NCI-H345 treated with DMSO at 0.1 percent for 48 hours (cell line): Measurements from ENCODE around the gene FANCG.

Source experiments
- DNase-seq: peaks from one replicate; lab custom pipeline; 2025; ENCODE audit not compliant: unreplicated experiment; lab: John Stamatoyannopoulos, UW

The FANCG gene

GRCh38 chr9:35103660-35104191 is 24.0 kb upstream of the FANCG start:
- DNase-seq, result no peak

GRCh38 chr9:35102769-35103659 is 23.3 kb upstream of the FANCG start, which contains the start of gene STOML2:
Gene STOML2, minus strand, starts transcription at chr9:35103131. Its CDS starts 37 bp downstream, at chr9:35103094.
- DNase-seq, result peak; percentile 93

- no peak for DNase-seq
Measured at GRCh38 chr9:35102465-35102768, 22.7 kb upstream of the FANCG start.

DNA sequence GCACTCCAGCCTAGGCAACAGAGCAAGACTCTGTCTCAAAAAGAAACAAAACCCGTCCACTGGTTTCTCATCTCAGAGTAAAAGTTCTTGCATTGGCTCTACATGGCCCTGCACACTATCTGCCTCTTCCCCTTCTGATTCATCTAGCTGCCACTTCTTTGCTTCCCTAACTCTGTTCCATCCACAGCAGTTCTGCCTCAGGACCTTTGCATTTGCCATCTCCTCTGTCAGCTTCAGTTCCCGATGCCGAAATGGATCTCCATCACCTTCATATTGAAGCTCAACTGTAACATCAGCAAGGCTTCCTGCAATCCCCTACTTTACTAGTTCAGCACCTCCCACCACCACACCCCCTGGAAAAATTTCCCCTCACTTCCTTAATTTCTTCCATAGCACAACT is 17.8 kb upstream of the FANCG start:
- no peak for DNase-seq

DNA sequence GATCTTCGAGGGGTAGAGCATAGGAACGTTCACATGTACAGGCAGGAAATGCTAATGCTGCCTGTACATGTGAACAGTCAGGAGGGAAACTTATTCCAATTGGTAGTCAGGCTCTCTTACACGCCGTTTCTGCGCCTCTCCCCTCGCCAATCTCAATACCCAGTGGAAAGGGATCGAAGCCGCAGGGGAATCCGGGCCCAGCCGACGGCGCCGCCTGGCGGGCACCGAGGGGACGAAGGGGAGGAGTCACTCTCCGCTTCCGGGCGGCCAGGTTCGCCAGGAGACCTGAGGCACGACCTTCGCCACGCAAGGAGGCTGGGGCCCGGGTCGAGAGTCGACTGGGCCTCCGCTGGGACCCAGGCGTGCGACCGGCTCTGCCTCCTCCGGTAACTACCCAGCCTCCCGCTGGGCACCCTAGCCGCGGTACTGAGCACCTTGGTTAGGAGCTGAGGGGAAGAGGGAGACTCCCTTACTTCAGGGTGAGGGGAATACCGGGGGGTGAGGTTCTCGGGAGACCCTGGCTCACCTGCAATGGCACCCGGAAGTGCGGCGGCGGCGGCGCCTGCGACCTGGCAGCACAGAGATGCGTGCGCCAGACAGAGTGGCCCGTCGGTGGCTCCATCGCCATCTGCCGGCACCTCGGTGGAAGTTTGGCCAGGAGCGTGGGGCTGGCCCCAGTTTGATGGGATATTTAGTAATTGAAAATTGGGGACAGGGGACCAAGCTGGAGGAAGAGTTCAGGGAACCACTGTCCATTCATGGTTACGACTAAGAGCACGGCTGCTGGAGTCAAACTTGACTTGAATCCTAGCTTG is 16.5 kb upstream of the FANCG start, which contains the start of gene PIGO:
TSS of gene PIGO (minus strand) at position 557 of the 815 bp plus-strand sequence. CDS start 1,026 bp downstream, outside the sequence.
- DNase-seq, result peak; percentile 79

DNA sequence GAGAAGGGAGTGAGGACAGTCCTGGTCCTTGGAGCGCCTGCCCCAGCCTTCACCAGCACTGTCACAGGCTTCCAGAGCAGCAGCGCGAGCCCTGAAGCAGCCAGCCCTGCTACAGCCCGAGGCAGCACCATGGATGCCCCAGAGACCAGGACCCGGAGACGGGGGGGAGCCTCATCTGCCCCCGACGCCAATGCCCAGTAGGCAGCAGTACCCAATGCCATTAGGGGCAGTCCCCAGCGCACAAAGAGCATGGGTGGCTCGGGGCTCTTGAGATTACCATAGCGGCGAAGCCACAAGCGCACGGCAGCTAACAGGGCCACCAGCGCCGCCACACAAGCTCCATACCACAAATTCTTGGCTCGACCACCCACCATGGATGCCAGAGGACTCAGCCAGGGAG is 11.8 kb upstream of the FANCG start:
- DNase-seq, result no peak

GRCh38 chr9:35089434-35089833 is 9.7 kb upstream of the FANCG start:
- no peak for DNase-seq

DNA sequence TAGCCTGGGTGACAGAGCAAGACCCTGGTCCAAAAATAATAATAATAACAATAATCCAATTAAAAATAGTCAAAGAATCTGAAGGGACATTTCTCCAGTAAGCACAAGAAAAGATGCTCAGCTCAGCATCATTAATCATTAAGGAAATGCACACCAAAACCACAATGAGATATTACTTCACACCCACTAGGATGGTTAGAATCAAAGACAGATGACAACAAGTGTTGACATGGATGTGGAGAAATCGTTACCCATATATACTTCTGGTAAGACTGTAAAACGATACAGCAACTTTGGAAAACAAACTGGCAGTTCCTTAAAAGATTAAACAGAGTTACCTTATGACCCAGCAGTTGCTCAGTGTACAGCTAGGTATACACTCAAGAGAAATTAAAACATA is 5.3 kb upstream of the FANCG start:
- DNase-seq, result no peak

- no peak for DNase-seq
Measured at GRCh38 chr9:35079041-35079425, 709 bp downstream of the FANCG start.

- DNase-seq, result no peak
Measured at GRCh38 chr9:35078066-35078465, 1.7 kb downstream of the FANCG start.

DNA sequence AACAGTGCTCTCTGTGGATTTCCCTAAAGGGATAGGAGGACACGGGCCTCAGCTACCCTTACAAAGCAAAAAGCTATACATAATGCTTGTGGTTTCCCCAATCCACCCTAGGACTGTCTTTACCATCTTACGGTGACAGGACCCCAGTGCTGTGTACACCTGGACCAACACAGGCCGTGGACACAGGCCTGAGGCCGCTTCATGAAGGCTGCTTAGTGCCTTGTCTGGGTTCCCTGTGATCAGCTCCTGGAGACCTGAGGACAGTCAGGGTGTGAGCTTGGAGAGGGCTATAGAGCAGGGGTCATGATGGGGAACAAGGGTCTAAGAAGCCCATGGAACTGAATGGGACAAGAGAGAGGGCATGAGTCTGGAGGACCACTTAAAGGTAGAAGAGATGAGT is 2.9 kb downstream of the FANCG start:
- no peak for DNase-seq

DNA sequence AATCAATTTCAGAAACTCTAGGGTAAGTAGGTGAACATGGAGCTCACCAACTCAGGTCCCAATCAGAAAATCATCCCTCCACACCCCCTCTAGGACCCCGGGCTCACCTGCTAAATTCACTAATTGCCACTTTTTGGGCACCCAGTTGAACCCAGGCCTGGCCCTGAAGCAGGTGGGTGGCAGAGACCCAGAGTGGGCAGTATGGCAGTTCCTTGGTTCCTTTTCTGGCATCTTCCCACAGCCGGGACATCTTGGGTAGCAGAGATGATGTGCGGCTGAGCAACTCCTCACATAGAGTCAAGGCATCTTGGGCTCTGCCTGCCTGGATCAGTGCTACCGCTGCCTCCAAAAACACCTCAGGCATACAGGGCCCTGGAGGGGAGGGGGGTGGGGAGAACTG is 4.4 kb downstream of the FANCG start:
- no peak for DNase-seq

- no peak for DNase-seq
Measured at GRCh38 chr9:35074791-35075190, 5.0 kb downstream of the FANCG start.

DNA sequence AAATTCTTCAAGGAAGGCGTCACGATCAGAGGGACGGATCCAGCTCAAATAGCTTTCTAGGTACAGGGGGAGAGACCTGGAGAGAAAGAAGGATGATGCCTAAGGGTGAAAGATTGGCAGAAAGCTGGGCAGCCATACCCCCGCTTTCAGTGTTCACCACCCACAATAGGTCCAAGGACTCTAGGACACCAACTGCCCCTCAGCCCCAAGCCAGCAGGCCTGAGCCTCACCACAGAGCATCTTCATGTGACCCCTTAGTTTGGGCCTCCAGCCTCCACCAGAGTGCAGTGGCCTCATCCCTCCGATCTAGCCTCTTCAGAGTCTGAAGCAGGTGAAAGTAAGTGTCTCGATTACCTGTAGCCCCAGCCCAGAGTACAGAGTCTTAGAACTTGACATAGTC is 5.6 kb downstream of the FANCG start:
- no peak for DNase-seq

DNA sequence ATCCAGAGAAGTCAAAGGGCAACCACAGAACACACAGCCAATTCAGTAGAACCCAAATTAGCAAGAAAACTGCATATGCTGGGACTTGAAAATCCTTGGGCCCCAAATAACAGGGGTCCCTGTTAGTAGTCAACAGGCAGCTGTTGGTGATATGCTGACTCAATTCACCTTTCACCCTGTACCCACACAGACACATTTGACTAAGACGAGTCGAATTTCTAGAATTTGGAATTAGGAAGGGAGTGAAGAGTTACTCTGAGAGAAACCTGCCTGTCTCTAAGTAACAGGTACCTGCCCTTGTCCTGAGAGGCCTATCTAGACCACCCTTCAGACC is 6.5 kb downstream of the FANCG start:
- no peak for DNase-seq

DNA sequence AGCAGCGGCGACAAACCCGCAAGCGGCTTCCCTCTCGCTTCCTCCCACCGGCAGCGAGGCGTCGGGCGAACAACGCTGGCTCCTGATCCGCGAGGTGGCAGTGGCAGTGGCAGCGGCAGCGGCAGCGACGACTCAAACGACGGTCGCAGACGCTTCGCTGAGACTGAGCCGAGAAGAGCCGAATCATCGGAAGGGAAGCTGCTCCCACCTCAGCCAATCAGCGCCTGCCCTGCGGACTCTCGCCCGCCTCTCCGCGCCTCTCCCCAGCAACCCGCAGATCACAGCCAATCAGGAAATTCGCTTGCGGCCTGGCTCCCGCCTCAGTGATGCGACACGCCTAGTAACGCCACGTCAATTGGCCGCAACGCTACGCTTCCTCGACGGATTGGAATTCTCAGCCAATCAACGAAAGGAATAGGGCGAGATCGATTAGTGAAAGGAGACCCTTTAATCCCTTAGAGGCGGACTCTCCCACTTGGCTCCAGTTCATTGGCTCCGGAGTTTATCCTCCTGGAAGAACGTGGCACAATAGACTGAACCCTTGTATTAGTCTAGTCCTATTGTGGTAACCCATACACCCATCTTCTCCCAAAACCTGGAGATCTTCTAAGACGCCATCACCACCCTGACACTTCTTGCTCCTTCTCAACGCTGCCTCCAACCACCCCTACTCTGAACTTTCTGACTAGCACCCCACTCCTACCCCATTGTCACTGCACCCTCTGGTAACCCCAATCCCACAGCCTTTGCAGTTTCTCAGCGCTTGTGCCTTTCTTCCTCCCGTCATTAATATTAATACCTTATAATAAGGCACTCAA is 7.1 kb downstream of the FANCG start, which contains the start of gene VCP:
TSS of gene VCP (minus strand) at position 165 of the 818 bp plus-strand sequence. CDS start 272 bp downstream, outside the sequence.
- peak; percentile 99 for DNase-seq

- peak; percentile 56 for DNase-seq
Measured at GRCh38 chr9:35071814-35072460, 7.8 kb downstream of the FANCG start.

DNA sequence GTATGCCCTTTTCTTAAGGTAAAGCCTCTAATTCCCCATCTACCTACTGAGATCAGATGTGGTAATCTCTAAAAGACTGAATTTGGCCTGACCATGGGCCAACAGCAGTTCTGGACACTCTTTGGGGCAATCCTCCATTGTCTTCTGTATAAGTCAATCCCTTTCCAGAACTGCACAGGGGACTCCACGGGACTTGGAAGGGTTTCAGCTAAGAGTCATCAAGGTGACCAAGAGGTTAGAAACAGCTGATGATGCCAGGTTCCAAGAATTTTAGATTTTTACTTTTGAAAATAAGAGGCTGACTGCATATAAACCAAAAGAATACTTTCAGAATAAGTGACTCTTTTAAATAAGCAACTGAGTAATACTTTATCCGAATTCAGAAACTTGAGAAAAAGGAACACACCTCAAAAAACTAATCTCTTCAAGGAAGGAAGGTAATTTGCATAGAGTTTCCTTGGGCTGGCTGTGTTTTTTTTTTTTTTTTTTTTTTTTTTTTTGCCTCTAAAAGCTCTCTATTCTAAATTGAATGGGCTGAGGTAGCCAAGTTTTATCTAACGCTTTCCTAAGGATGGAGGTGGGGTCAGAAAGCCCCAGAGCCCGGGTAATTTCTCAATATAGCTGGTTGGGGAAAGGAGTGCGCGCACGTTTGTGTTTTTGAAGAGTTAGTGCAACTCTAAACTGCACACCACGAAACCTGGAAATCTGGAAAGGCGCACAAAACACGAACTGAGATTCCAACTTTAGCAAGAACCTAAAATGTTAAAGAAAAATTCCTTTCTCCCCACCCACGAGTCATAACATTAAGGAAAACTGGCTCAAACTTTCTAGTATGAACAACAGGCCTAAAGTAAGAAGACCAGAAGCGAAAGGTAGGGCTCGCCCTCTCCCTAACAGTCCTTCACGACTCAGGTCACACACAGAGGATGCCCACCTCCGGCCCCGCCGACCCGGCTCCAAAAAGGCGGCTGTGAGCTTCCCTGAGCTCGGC is 8.6 kb downstream of the FANCG start:
- no peak for DNase-seq

DNA sequence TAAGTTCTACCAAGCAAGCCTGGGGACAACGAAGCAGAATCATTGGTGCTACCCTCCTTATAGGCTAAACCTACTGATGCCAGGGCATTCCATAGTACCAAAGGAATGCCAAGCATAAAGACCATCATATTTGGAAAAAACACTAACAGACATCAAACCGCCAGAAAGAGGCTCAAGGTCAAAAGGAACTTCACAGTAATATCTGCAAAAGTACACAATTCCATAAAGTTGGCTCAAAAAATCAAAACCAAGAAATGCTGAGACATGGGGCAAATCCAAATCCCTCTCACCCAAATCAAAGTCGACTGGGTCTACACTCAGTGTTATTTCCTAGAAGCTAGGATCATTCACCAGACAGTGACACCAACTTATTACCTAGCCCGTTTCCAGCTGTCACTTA is 10.7 kb downstream of the FANCG start:
- no peak for DNase-seq
